ENCODE data around the gene PRCC.

The PRCC gene

DNA sequence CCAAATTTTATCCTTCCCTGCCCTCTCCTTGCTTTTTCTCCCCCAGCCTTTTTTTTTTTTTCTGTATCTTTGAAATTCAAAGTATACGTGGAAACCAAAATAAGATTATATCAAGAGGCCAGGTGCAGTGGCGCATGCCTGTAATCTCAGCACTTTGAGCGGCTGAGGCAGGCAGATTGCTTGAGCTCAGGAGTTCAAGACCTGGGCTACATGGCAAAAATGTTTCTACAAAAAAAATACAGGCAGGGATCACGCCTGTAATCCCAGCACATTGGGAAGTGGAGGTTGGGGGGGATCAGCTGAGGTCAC lies 6.6 kb upstream of the PRCC start:
- TF ChIP-seq, protein P1, sequence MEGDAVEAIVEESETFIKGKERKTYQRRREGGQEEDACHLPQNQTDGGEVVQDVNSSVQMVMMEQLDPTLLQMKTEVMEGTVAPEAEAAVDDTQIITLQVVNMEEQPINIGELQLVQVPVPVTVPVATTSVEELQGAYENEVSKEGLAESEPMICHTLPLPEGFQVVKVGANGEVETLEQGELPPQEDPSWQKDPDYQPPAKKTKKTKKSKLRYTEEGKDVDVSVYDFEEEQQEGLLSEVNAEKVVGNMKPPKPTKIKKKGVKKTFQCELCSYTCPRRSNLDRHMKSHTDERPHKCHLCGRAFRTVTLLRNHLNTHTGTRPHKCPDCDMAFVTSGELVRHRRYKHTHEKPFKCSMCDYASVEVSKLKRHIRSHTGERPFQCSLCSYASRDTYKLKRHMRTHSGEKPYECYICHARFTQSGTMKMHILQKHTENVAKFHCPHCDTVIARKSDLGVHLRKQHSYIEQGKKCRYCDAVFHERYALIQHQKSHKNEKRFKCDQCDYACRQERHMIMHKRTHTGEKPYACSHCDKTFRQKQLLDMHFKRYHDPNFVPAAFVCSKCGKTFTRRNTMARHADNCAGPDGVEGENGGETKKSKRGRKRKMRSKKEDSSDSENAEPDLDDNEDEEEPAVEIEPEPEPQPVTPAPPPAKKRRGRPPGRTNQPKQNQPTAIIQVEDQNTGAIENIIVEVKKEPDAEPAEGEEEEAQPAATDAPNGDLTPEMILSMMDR (IDR thresholded peaks at IDR 0.05) = no peak

DNA sequence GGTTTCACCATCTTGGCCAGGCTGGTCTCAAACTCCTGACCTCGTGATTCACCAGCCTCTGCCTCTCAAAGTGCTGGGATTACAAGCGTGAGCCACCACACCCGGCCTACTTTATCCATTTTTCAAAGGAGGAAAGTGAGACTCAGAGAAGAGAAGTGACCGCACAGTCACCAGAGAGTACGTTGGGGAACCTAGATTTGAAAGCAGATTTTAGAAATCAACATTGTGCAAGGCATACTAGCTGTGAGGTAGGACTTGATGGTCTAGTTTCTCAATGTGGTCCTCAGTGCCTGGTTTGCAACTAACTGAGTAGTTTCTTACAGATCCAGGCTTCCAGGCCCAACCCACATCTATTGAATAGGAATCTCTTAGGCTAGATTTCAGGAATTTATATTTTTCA lies 1.7 kb upstream of the PRCC start:
- TF ChIP-seq, protein P1 (IDR thresholded peaks at IDR 0.05) = no peak

DNA sequence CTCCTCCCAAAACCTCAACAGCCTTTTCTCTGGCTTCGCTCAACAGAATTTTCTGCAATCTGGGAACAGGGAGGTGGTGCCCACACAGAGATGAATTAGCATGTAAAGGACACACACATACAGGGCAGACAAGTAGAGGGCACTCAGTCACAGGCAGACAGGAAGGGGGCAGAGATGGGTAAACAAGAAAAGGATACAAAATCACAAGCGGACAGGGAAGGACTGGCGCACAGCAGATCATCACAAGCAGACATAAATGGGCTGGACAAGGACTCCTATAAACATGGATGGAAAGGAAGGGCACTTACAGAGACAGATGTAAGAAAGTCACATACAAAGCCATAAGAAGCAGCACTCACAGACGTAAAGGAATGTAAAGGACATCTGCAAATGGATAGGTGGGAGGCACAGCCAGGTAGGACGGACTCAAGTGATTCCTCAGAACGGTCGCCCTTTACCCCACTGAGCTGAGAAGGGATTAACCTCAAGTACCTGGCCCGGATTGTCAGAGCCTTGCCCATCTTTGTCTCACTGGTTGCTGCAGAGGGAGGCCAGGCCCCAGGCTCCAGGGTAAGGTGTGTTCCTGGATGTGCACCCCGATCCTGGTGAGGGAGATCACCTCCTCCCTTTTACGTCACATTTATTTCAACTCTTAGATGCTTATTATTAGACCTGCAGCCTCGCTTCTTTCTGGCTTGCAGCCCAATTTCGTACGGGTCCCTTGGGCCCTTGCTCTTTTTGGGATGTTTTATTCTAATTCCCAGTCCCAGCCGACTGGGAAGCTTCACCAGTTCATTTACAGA lies 836 bp upstream of the PRCC start:
- TF ChIP-seq, protein P1 (IDR thresholded peaks at IDR 0.05) = no peak

DNA sequence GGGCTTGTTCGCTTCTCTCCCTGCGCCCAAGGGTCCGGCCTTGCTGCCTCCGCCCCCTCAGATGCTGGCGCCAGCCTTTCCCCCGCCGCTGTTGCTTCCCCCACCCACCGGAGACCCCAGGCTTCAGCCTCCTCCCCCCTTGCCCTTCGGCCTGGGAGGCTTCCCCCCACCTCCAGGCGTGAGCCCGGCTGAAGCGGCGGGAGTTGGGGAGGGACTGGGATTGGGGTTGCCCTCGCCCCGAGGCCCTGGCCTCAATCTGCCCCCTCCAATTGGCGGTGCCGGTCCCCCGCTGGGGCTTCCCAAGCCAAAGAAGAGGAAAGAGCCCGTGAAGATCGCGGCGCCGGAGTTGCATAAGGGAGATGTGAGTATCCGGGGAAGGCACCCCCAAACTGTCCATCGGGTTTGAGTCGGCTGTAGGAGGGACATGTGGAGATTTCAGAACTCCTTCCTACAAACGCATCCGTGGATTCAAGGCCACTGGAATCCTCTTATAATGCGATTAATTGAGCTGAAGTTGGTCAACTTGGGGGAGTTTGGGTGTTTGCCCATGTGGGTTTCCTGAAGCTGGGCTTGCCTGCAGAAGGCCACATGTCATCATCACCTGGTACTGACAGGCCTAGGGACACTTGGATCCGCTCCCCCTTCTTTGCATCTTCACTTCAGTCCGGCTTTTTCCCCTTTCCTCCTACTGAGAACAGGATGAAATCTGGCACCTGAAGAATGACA lies 707 bp downstream of the PRCC start:
- TF ChIP-seq, protein P1 (IDR thresholded peaks at IDR 0.05) = no peak

DNA sequence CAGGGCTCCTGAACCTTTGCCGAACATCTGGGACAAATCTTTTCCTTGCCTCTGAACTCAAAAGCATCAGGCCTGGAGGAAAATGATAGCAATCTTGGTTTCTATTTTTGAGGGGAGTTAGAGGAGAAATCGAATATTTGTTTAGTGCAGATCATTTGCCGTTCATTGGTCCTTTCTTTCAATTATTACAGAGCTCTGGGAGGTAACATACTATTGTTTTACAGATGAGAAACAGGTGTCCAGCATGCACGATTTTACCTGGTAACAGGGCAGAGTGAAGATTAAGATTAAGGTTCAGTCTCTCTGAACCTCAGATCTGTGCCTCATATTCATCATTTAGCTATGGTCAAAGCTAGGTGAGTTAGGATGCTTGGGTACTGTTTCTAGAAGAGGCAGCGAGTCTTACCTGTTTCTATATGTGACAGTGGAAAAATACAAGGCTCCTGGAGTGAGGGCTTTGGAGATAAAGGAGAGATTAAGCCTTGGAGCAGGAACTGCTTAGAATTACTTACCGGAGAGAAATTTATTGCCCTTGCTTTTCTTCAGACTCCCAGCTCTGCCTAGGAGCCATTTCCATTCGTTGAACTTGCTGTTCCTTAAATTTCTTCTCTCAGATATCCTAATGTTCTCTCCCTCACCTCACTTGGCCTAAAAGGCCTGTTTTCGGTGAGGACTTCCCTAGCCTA lies 1.4 kb downstream of the PRCC start:
- TF ChIP-seq, protein P1 (IDR thresholded peaks at IDR 0.05) = no peak

DNA sequence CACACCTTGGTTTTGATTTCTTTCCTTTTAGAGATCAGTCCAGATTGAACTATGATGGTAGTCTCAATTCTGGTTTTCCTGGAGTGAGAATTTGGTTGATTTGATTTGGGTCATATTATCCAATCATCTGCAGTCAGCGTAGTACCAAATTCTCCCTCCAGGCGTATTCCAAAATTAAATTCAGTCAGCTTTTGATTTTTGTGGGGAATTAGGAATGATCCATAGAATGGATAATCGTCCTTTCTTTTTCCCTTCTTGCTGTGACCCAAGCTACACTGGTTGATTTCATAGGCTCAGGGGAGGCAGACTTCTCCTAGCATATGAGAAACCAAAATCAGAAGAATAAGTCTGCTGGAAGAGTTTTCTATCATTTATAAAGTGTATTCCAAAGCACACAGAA lies 4.9 kb downstream of the PRCC start:
- TF ChIP-seq, protein P1 (IDR thresholded peaks at IDR 0.05) = no peak

DNA sequence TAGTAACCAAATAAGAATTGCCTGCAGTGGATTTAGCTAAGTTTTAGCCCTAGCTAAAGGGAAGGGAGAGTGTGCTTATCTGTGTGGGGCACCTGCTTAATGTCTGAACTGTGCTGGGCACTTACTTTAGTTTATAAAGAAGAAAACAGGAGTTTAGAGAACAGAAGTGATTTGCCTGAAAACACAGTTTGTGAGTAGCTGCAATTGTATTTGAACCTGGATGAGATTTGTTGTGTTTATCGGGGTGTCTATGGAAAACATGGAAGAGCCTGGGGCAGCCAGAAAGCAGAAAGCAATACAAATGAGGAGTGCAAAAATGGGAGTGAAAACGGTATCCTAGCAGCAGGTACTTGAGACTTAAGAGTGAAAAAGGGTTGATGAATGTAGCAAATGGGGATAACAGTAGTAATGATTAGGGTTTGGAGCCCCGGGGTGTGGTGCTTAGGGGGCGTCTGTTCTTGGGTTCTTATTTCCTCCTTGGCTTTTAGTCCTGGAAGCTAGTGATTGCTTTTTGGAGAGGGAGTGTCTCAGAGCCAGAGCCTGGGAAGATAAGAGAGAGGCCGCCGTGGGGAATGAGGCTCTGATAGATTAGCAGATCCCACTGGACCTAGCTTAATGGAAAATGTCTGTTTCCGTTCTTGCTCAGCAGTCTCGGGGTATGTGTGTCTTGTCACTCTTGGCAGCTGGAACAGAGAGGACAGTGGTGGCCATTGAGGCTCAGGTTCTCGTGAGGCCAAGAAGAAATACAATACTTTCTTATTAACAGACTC lies 5.6 kb downstream of the PRCC start:
- TF ChIP-seq, protein P1 (IDR thresholded peaks at IDR 0.05) = no peak
